ENCODE measurements around the gene SPNS3. TPM values are rescaled to one million over a fixed set of nuclear protein-coding genes. Genes with fewer than 3 reads are reported as not detected.

The SPNS3 gene
- polyA plus RNA-seq, 3 donors from 2014 or later = 2.7 to 7.3 (median 2.8) TPM

DNA sequence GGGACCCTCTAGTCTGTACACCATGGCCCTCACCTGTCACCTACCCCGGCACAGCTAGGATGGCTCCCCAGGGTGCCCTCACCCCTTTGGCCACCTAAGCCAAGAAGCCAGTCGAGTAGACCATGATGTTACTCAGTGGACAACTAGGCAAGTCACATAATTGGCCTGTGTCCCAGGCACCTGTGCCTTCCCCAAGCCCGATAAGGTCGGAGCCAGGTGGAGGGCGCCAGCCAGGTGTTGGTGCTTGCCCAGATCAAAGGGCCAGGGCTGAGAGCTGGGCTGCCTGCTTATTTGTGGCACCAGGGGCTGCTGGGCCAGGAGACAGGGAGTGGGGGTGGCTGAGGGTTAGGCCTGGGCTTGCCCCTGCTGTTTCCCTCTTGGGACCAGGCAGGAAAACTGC is 81.8 kb downstream of the SPNS3 start:
- no peaks in the 10 kb centered on the region for H3K36me3 Mint-ChIP-seq
- no peaks in the 10 kb centered on the region for H3K9me3 Mint-ChIP-seq
- H3K4me3 Mint-ChIP-seq = no peak overlapping the region
- peaks cover 0 to 2% (median 1%) of the 10 kb centered on the region in 3 donors for H3K27me3 Mint-ChIP-seq (ENCODE audit: low read depth in 3 of 3)
- no peak for DNase-seq
- H3K4me1 Mint-ChIP-seq = peaks cover 6 to 8% of the 10 kb centered on the region in 2 donors
- no peak overlapping the region for H3K27ac Mint-ChIP-seq

DNA sequence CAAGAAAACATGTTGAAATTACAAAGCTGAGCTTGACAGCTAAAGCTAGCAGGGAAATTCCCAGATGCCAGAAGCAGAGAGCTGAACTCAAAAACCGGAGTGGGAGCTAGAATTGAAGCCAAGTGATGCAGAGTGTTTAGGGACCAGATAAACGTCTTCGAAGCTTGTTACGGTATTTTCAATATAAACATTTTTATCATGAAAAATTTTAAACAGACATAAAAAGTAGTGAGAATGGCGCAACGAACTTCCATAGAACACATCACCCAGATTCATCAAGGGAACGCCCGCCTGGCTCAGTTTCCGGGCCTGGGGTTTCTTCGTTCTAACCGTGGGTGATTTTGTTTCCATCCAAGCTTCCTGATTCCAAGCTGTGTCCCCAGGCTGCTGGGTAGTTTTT is 83.0 kb downstream of the SPNS3 start:
- Mint-ChIP-seq H3K36me3 (no peaks in the 10 kb centered on the region), H3K4me1 (no peaks in the 10 kb centered on the region), H3K27ac (no peak overlapping the region), H3K9me3 (no peaks in the 10 kb centered on the region), H3K27me3 (ENCODE audit: low read depth in 3 of 3) (peaks cover 0 to 1% (median 0%) of the 10 kb centered on the region in 3 donors), H3K4me3 (no peak overlapping the region)
- DNase-seq = no peak

DNA sequence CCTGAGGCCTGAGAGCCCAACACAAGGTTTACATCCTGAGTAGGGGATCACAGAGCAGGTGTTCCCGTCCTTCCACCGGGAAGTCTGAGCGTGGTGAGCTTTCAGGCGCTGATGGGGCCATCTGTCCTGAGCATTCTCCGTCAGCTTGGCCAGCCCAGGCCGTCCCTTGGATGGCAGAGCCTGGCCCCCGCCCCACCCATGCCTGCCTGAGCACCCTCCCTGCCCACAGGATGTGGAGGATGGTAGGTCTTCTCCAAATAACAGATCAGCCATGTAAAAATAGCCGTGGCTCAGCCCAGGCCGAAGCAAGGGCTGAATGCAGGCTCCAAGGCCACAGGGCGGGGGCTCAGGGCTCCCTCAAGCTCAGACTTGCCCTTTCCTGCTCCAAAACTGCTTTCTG is 85.2 kb downstream of the SPNS3 start:
- no peaks in the 10 kb centered on the region for H3K36me3 Mint-ChIP-seq
- no peak for DNase-seq
- H3K4me3 Mint-ChIP-seq = no peak overlapping the region
- peaks cover 0 to 1% (median 0%) of the 10 kb centered on the region in 3 donors for H3K27me3 Mint-ChIP-seq (ENCODE audit: low read depth in 3 of 3)
- no peaks in the 10 kb centered on the region for H3K9me3 Mint-ChIP-seq
- H3K4me1 Mint-ChIP-seq = no peaks in the 10 kb centered on the region
- no peak overlapping the region for H3K27ac Mint-ChIP-seq

DNA sequence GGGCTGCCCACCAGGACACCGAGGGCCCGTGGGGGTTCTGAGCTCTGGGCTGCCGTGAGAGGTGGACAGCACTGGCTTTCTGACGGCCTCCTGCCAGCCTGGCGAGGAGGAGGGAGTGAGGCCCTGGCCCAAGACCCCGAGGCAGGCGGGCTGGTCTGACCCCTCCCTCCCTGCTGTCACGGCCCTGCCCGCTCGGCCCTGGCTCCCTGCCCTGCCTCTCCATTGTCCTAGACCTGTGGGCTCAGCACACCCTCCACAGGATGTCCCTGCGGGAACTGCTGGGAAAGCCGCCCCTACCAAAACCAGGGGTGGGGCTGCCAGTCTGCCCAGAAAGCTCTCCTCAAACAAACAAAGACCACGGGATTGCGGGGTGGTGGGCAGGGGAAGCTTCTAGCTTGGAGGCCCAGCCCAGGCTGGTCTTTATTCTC is 85.6 kb downstream of the SPNS3 start:
- H3K27me3 Mint-ChIP-seq (ENCODE audit: low read depth in 3 of 3) = peaks cover 0 to 1% (median 0%) of the 10 kb centered on the region in 3 donors
- H3K27ac Mint-ChIP-seq = no peak overlapping the region
- H3K36me3 Mint-ChIP-seq = no peaks in the 10 kb centered on the region
- H3K9me3 Mint-ChIP-seq = no peaks in the 10 kb centered on the region
- DNase-seq = no peak
- no peaks in the 10 kb centered on the region for H3K4me1 Mint-ChIP-seq
- H3K4me3 Mint-ChIP-seq = no peak overlapping the region

DNA sequence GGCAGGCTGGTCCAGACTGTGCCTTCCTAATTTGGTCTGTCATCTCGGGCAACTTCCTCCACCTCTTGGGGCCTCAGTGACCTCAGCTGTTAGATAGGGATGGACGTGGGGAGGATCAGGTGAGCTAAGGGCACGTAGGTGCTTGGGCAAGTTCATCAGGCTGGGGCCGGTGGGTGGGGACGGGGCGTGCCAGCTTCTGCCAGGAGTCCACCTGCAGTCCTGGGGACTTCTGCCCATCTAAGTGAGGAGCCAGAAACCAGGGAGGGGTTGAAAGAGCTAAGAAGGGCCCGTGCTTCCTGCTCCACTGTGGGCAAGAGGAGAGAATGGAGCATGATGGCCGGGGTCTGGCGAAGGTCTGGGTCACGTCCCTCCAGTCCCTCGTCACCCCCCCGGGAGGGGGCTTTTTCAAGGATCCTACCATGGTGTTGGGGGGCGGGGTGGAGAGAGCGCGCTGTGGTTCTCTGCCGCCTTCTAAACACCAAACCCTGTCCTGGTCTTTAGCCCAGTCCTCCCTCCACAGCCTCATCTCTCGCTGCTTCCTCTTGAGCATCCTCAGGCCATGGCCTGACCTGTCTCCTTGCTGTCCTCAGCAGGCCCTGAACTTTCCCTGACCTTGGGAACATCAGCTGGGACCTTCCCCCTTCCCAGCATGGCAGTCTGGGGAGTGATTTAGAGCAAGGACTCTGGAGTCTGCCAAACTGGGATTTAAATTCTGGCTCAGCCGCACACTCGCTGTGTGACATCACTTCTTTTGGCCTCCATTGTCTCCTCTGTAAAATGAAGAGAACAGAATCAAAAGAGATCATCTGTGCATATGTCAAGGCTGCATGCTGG is 86.5 kb downstream of the SPNS3 start:
- Mint-ChIP-seq H3K27ac (no peak overlapping the region), H3K36me3 (no peaks in the 10 kb centered on the region), H3K4me1 (no peaks in the 10 kb centered on the region), H3K4me3 (no peak overlapping the region), H3K27me3 (ENCODE audit: low read depth in 3 of 3) (peaks cover 0 to 1% (median 0%) of the 10 kb centered on the region in 3 donors), H3K9me3 (no peaks in the 10 kb centered on the region)
- no peak for DNase-seq

DNA sequence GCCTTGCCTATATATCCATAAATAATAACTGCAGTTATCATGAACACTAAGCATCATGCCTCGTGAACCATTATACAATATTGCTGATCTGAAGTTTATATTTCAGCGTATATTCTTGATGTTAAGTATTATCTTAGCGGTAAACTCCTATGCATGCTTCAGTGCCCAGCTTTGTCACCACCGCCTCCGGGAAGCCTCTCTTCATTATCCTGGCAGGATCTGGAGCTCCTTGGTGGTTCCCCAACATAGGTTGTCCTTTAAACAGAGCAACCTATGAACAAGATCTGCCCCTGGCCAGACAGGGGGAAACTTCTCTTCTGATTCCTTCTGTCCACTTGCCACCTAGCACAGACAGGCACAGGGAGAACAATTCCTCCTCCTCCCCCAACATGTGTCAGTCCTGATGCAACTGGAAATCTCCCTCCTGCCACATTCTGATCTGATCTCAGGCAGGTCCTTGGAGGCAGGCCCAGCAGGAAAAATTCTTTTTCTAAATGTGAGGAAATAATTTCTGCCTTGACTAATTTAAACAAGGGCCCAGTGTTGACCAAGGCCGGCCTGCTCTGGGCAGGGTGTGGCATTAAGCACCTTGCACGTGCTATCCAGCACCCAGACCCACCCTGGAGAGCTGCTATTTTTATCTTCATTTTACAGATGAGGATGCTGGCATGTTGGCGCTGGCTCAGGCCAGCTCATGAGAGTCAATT is 87.3 kb downstream of the SPNS3 start:
- no peak for DNase-seq
- H3K9me3 Mint-ChIP-seq = no peaks in the 10 kb centered on the region
- H3K4me3 Mint-ChIP-seq = no peak overlapping the region
- H3K27ac Mint-ChIP-seq = no peak overlapping the region
- no peaks in the 10 kb centered on the region for H3K4me1 Mint-ChIP-seq
- H3K27me3 Mint-ChIP-seq (ENCODE audit: low read depth in 3 of 3) = peaks cover 0 to under 1% (median 0%) of the 10 kb centered on the region in 3 donors
- no peaks in the 10 kb centered on the region for H3K36me3 Mint-ChIP-seq

DNA sequence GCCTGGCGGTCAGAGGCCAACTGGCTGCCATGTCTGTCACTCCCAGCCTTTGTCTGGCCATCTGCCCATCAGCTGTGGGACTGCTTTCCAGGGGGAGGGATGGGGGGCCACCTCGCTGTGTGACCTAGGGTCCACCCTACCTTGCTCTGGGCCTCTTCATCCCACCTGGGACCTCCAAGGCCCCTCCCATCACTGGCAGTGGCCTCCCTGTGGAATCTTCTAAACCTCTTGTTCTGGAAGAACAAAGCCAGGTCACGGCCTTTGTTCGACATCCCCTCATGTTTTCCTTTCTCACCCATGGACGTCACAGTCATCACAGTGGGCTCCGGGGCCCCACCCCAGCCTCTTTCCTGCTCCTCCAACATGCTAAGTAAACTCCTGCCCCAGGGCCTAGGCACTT is 88.9 kb downstream of the SPNS3 start:
- Mint-ChIP-seq H3K36me3 (no peaks in the 10 kb centered on the region), H3K4me3 (no peak overlapping the region), H3K9me3 (no peaks in the 10 kb centered on the region), H3K27ac (no peak overlapping the region), H3K27me3 (ENCODE audit: low read depth in 3 of 3) (peaks cover 0 to 3% (median 1%) of the 10 kb centered on the region in 3 donors), H3K4me1 (no peaks in the 10 kb centered on the region)
- no peak for DNase-seq

DNA sequence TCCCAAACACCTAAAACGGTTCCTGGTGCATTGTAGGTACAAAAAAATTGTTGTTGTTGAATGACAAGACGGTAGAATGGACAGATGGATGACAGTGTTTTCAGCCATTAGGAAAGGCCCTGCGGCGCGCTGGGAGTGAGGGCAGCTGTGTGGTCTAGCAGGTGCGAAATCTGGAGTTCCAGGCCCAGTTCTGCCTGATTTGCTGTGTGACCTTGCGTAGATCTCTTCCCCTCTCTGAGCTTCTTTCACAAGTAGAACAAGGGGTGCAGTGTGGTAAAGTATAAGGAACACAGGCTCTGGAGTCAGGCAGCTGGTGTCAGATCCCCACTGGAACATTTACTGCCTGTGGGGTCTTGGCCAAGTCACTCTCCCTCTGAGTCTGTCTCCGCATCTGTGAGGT is 90.2 kb downstream of the SPNS3 start:
- no peak overlapping the region for H3K4me3 Mint-ChIP-seq
- H3K9me3 Mint-ChIP-seq = no peaks in the 10 kb centered on the region
- DNase-seq = no peak
- peaks cover 1 to 3% (median 1%) of the 10 kb centered on the region in 3 donors for H3K27me3 Mint-ChIP-seq (ENCODE audit: low read depth in 3 of 3)
- H3K27ac Mint-ChIP-seq = no peak overlapping the region
- H3K36me3 Mint-ChIP-seq = no peaks in the 10 kb centered on the region
- no peaks in the 10 kb centered on the region for H3K4me1 Mint-ChIP-seq

DNA sequence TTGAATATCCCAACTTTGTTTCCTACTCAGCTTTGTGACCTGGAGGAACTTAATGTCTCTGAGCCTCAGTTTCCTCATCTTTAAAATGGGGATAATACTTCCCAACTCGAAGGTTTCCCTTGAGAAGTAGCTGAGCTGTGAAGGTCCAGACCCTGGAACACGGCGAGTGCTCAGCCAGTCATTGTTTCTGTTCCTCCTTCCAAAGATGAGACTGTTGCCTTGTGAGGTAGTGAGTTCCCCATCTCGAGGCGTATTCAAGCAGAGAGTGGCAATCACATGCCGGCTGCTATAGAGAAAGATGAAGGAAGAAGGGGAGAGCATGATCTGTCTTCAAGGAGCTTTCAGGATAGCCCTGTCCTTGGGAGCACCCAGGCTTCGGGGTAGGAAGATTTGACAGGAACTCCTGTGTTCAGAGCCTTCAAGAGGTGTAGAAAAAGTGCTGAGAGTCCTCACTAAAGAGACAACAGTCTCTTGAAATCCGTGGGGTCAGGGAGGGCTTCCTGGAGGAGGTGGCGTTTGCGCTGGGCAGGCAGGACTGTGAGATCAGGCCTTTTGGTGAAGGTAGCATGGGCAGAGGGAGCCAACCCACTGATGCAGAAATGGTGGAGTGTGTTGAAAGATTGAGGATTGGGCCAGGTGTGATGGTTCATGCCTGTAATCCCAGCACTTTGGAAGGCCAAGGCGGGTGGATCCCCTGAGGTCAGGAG is 92.1 kb downstream of the SPNS3 start:
- Mint-ChIP-seq H3K9me3 (no peaks in the 10 kb centered on the region), H3K4me1 (no peaks in the 10 kb centered on the region), H3K4me3 (no peak overlapping the region), H3K36me3 (no peaks in the 10 kb centered on the region), H3K27ac (no peak overlapping the region), H3K27me3 (ENCODE audit: low read depth in 3 of 3) (peaks cover 1 to 4% (median 3%) of the 10 kb centered on the region in 3 donors)
- no peak for DNase-seq

DNA sequence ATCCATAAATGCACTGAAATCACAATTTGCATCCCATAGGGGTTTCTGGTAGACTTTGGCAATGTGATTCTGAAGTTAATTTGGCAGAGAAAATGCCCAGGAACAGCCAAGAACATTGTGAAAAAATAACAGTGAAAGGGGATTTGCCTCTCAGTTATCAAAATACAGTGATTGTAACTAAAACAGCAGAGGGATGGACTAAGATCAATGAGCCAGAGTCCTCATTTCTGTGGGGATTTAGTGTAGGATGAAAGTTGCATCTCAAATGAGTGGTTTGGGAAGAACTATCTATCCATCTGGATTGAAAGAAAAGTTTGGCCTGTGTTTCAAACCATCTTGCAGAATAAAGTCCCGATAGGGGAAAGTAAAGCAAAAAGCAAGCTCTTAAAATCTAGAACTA is 93.4 kb downstream of the SPNS3 start:
- Mint-ChIP-seq H3K27ac (no peak overlapping the region), H3K4me1 (no peaks in the 10 kb centered on the region), H3K27me3 (ENCODE audit: low read depth in 3 of 3) (peaks cover 3 to 4% (median 4%) of the 10 kb centered on the region in 3 donors), H3K9me3 (no peaks in the 10 kb centered on the region), H3K36me3 (peaks cover 0 to 3% (median 0%) of the 10 kb centered on the region in 3 donors), H3K4me3 (no peak overlapping the region)
- DNase-seq = no peak

DNA sequence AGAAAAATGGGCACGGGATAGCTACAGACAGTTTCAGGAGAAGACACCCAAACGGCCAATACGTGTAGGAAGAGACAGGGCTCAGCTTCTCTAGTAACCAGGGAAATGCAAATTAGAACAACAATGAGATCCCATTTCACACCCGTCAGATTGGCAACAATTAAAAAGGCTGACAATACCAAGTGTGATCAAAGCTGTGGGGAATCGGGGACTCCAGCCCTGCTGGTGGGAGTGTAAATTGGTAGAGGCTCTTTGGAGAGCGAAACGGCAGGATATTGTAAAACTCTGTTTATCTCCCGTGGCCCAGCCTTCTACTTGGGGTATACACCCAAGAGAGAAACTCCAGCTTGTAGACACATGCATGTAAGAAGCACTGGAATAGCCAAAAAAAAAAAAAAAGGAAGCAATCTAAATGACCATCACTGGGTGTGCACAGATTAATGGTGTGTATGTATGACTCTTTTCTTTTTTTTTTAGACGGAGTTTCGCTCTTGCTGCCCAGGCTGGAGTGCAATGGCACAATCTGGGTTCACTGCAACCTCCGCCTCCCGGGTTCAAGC is 93.9 kb downstream of the SPNS3 start:
- no peaks in the 10 kb centered on the region for H3K9me3 Mint-ChIP-seq
- DNase-seq = no peak
- no peak overlapping the region for H3K4me3 Mint-ChIP-seq
- no peak overlapping the region for H3K27ac Mint-ChIP-seq
- H3K27me3 Mint-ChIP-seq (ENCODE audit: low read depth in 3 of 3) = peaks cover 3 to 4% (median 4%) of the 10 kb centered on the region in 3 donors
- H3K36me3 Mint-ChIP-seq = peaks cover 0 to 4% (median 0%) of the 10 kb centered on the region in 3 donors
- no peaks in the 10 kb centered on the region for H3K4me1 Mint-ChIP-seq

DNA sequence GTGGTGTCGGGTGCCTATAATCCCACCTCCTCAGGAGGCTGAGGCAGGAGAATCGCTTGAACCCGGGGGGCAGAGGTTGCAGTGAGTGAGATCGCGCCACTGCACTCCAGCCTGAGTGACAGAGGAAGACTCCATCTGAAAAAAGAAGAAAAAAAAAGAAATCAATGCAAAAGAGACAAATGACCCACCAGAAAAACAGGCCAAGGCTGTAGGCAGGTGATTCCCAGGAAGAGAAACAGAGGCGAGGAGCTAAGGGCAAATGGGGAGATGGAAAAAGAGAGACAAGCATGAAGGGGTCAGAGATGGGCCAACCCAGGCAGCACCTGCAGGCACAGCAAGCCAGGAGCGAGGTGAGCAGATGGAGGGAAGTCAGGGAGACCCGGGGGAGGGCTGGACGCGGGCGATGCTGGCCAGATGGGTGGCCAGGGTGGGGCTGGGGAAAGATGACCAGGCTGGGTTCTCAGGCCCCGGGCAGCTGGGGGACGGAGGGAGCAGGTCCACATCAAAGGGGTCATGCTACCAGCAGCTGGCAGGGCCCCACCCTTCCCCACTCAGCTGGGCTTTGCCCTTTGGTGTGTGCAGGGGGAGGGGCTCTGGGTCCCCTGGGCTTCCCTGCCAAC is 95.9 kb downstream of the SPNS3 start:
- Mint-ChIP-seq H3K4me1 (no peaks in the 10 kb centered on the region), H3K4me3 (no peak overlapping the region), H3K27me3 (ENCODE audit: low read depth in 3 of 3) (peaks cover 3 to 6% (median 4%) of the 10 kb centered on the region in 3 donors), H3K9me3 (no peaks in the 10 kb centered on the region), H3K36me3 (peaks cover 0 to 4% (median 0%) of the 10 kb centered on the region in 3 donors), H3K27ac (peak overlapping the region in 1 of 6 donors; percentile 46)
- DNase-seq = no peak

Data from immature natural killer cell (primary cell).